Erythroblast (primary cell): ENCODE results near the gene DNASE1L2.

Experiments
- GATA1 ChIP-seq: IDR thresholded peaks from 2 replicates; pipeline ENCODE4 v1.6.1; 2011; ENCODE audit warnings: low read depth, mild to moderate bottlenecking, control low read depth, low read length, moderate library complexity
- POLR2A ChIP-seq: IDR thresholded peaks from 2 replicates; pipeline ENCODE4 v1.6.1; 2011; ENCODE audit warnings: mild to moderate bottlenecking, low read length

DNA sequence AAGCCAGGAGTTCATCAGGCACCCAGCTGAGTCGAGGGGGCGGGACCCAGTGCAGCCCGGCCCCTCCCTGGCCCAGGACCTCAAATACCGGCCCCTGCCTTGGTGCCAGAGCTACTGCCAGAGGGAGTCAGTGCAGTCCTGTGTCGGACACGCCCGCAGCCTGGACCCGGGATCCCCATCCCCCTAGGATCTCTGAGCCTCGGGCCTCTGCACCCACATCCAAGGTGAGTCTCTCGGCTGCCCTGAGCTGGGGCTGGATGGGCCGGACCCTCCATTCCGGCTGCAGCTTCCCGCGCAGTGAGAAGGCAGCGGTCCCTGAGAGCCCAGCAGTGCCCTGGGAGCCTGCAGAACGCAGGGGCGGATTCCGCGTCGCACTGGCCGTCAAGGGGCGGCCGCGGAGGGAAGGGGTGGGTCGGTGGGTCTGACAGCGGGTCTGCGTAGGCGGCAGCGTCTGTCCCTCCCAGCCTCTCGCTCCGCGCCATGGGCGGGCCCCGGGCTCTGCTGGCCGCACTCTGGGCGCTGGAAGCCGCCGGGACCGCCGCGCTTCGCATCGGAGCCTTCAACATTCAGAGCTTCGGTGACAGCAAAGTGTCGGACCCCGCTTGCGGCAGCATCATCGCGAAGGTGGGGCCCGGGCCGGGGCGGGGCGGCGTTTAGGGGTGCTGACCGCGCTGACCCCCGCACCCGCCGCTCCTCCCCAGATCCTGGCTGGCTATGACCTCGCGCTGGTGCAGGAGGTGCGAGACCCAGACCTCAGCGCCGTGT lies at the start of gene DNASE1L2:
- TF ChIP-seq POLR2A (no peak), GATA1 (no peak)
